SK-N-MC (cell line): Measurements from ENCODE around the gene RCSD1.
A peak's percentile ranks its signal among the peaks of the same experiment; 100 is the strongest.

Experiments used
- DNase-seq: peaks from one replicate; pipeline ENCODE4 v3.0.0-alpha.2; 2011; ENCODE audit warnings: low read depth, low spot score
- H3K27ac ChIP-seq: fragments of 200-600 bp; sonication (generic); 2 replicates; pipeline ENCODE4 v1.5.1; 2016; ENCODE audit warnings: mixed run types
- H3K36me3 ChIP-seq: fragments of 200-600 bp; sonication (generic); 2 replicates; pipeline ENCODE4 v1.6.1; 2017; ENCODE audit warnings: antibody characterized with exemption, low read length, mixed read lengths; ENCODE audit not compliant: insufficient read depth
- H3K4me3 ChIP-seq: fragments of 200-600 bp; sonication (generic); 2 replicates; pipeline ENCODE4 v1.5.1; 2016
- H3K9ac ChIP-seq: fragments of 200-600 bp; sonication (generic); 2 replicates; pipeline ENCODE4 v1.8.0; 2017; ENCODE audit warnings: mixed run types, mixed read lengths; ENCODE audit not compliant: insufficient read length
- H3K9me3 ChIP-seq: fragments of 200-600 bp; sonication (generic); 2 replicates; pipeline ENCODE4 v1.6.1; 2017; ENCODE audit warnings: low read depth, mild to moderate bottlenecking, antibody characterized with exemption, low read length, moderate library complexity, mixed read lengths
- EZH2 ChIP-seq: fragments of 200-600 bp; sonication (generic); IDR thresholded peaks from one replicate; pipeline ENCODE4 v1.6.1; 2017; ENCODE audit warnings: antibody characterized with exemption
- FOXP2 ChIP-seq: optimal IDR thresholded peaks from 2 replicates; pipeline ENCODE3; 2011; ENCODE audit warnings: mild to moderate bottlenecking, moderate library complexity; ENCODE audit not compliant: insufficient read depth; ENCODE audit errors: extremely low read length, control extremely low read depth
- POLR2AphosphoS5 ChIP-seq: IDR thresholded peaks from 2 replicates; pipeline ENCODE4 v1.6.1; 2012; ENCODE audit warnings: mild to moderate bottlenecking, low read depth, low read length, borderline replicate concordance

RCSD1 gene

DNA sequence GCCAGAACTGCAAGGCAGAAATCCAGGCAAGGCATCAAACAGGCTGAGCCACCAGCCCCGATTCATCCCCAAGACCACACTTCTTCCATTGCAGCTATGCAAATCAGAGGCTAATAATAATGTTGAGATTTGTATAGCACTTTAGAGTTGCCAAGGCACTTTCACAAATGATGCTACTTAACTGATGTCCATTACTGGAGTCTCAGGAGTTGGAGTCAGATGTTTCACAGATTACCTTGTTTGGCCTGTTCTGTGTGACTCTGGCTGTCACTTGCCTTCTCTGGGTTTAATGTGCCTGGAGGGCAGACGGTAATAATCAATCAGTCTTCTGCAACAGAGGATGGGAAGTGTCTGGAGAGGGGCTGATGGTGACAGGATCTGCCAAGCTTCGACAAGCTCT lies 51.0 kb downstream of the RCSD1 start:
- Histone ChIP-seq H3K27ac (no peak overlapping the region), H3K9ac (no peak overlapping the region), H3K4me3 (no peak overlapping the region), H3K9me3 (no peaks in the 10 kb centered on the region), H3K36me3 (no peaks in the 10 kb centered on the region)
- DNase-seq, result no peak
- TF ChIP-seq EZH2 (no peak), POLR2AphosphoS5 (no peak), FOXP2 (no peak)

DNA sequence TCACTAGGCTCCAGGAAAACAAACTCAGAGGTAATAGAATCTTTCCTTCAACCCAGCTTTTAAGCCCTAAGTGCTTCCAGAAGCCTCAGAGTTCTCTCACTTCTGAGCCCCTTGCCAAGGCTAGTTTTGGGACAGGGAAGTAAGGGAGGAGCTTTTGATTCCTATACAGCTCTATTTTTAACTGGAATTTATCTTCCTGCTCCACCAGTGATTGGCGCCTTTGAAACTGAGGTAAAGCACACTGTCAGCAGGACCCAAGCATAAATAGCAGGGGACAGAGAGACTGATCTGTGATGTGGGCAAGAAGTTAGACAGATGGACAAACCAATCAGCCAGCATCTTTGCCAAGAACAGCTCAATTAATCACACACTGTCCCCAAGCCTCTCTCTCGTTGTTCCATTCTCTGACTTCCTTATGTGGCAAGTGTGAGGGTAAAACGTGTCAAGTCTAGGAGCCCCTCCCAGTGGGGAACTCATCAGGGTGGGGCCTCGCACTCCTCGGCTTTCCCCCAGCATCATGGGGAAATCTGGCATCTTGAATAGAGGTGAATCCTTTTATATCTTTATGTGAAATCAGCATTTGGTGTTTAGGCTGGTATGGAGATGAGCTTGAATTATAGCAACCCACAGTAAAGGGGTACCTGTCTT lies 51.5 kb downstream of the RCSD1 start:
- Histone ChIP-seq H3K9ac (no peak overlapping the region), H3K36me3 (no peaks in the 10 kb centered on the region), H3K27ac (no peak overlapping the region), H3K4me3 (no peak overlapping the region), H3K9me3 (no peaks in the 10 kb centered on the region)
- DNase-seq, result no peak
- TF ChIP-seq FOXP2 (no peak), POLR2AphosphoS5 (no peak), EZH2 (no peak)

DNA sequence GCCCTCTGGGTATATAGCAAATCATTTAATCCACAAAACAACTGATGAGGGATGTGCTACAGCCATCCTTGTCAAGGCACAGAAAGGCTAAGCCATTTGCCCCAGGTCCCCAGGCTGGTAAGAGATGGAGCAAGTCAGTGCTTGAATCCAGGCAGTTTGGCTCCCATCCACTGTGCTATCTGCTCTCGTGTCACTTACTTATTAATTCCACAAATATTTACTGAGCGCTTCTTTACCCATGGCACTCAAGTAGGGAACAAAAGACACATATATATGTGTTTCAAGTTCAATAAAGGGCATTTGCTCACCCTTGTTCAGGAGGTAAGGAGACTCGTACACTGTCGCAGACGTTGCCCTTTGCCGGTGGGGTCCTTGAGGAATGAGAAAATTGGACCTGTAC lies 53.2 kb downstream of the RCSD1 start:
- H3K9ac ChIP-seq, result no peak overlapping the region
- no peak overlapping the region for H3K4me3 ChIP-seq
- H3K9me3 ChIP-seq, result no peaks in the 10 kb centered on the region
- H3K36me3 ChIP-seq, result no peaks in the 10 kb centered on the region
- no peak for DNase-seq
- H3K27ac ChIP-seq, result no peak overlapping the region
- TF ChIP-seq EZH2 (no peak), FOXP2 (no peak), POLR2AphosphoS5 (no peak)

DNA sequence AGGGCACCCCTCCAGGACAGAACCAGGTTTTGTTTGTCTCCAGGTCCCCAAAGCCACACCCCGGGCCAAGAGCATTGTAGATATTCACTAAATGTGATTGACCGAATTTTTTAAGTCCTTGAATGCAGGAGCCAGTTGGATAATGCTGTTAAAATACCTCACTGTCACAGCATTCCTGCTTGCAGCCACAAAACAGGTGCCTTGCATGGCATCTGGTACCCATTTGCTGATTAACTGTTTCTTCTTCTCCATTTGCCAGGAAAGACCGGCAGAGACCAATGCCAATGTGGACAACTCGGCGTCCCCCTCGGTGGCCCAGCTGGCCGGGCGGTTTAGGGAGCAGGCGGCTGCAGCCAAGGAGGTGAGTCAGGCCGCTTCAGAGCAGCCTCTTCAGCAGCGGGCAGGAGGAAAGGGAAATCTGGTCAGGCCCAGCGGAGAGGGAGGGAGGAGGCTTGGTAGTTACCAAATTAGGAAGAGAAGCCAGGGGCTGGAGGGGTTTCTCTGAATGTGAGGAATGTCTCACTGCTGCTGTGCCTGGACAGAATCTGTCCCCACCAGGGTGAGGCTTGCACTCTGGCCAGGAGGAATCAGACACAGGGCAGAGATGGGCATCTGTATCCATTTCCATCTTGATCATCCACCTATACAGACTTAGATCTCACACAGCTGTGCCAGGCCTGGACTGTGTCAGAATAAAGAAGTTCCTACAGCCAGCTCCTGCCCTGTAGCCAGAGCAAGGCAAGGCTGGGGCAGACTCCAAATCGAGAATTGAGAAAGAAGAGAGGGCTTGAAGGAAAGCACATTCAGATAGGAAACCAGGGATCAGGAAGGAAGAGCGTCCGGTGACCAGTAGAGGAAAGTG lies 53.8 kb downstream of the RCSD1 start:
- DNase-seq, result no peak
- Histone ChIP-seq H3K27ac (no peak overlapping the region), H3K4me3 (no peak overlapping the region), H3K36me3 (no peaks in the 10 kb centered on the region), H3K9ac (no peak overlapping the region), H3K9me3 (no peaks in the 10 kb centered on the region)
- TF ChIP-seq EZH2 (no peak), POLR2AphosphoS5 (no peak), FOXP2 (no peak)

DNA sequence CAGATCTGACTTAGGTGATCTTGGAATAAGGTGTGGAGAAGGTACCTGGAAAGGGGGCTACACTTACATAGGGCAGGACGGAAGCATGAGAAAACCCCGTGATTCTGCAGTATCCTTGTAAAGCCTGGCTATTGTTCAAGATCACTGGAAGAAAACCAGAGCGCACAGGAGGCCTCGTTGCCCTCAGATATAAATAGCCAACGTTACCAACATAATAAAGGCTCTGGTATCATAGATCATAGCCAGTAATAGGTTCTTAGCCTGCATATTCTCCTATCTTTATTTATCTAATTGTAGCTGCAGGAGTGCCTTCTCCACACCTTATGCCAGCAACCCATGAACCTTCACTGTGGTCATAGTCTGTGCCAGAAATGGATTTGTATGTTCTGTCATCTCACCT lies 55.8 kb downstream of the RCSD1 start:
- Histone ChIP-seq H3K36me3 (no peaks in the 10 kb centered on the region), H3K9me3 (no peaks in the 10 kb centered on the region), H3K9ac (no peak overlapping the region), H3K27ac (no peak overlapping the region), H3K4me3 (no peak overlapping the region)
- no peak for DNase-seq
- TF ChIP-seq EZH2 (no peak), POLR2AphosphoS5 (no peak), FOXP2 (no peak)

DNA sequence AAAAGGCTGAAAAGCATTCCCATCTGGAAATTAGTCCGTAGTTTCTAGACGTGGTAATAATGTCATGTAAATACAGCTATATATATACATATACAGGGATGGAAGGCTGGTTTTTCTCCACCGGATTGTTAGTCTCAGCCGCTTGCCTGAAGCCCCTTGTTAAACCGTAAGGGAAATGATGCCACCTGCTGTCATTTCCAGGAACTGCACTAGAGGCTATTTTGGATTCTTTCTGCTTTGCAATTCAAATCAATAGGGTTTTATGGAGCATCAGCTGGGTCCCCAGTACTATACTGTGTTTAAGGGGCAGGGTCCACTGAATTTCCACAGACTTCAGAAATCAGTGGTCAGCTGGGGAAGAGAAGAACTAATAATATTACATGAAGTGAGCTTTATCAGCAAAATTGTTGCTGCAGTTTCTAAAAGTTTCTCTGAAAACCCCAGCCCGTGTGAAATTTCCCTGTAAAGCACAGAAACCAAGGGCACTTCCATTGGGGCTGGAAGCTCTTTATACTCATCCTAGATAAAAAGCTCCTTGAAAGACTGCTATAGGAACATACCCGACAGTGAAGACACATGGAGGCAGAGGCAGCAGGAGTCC lies 58.0 kb downstream of the RCSD1 start:
- peak; percentile 79 for DNase-seq
- Histone ChIP-seq H3K36me3 (no peaks in the 10 kb centered on the region), H3K9me3 (no peaks in the 10 kb centered on the region), H3K4me3 (no peak overlapping the region), H3K9ac (no peak overlapping the region), H3K27ac (no peak overlapping the region)
- TF ChIP-seq POLR2AphosphoS5 (no peak), EZH2 (no peak), FOXP2 (no peak)

DNA sequence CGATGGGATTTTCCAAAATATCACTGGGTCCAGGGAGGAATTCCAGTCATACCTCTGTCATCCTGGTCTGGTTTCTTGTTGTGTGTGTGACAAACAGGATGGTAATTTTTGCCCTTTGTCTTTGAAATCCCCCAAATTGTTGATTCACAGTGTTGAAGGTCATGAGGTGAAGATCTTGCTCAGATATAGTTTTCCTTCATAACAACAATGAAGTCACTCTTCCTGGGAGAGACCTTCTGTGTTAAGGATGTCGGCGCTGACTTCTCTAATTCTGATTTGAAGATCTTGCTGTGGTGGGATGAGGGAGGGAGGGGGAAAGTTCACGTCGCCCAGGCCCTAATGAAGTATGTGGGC lies 59.5 kb downstream of the RCSD1 start:
- DNase-seq, result no peak
- H3K27ac ChIP-seq, result no peak overlapping the region
- H3K9me3 ChIP-seq, result no peaks in the 10 kb centered on the region
- TF ChIP-seq EZH2 (no peak), POLR2AphosphoS5 (no peak), FOXP2 (no peak)
- no peak overlapping the region for H3K4me3 ChIP-seq
- H3K9ac ChIP-seq, result no peak overlapping the region
- no peaks in the 10 kb centered on the region for H3K36me3 ChIP-seq

DNA sequence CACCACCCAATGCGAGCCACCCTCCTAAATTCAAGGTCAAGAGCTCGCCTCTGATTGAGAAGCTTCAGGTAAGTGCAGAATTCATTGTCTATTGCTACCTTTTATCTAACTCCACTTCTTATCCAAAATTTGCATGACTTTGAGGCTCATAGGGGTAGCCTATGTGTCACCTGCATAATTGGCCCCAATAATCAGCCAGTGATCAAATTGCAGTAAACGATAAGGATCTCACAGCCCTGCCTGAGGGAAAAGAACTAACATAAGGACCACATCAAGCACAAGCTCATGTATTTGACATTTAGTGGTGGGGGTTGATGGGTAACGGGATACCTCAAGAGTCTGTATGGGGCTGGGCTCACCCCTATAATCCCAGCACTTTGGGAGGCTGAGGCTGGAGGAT lies 60.0 kb downstream of the RCSD1 start:
- H3K4me3 ChIP-seq, result no peak overlapping the region
- TF ChIP-seq FOXP2 (no peak), EZH2 (no peak)
- no peaks in the 10 kb centered on the region for H3K9me3 ChIP-seq
- H3K9ac ChIP-seq, result no peak overlapping the region
- no peak for DNase-seq
- no peaks in the 10 kb centered on the region for H3K36me3 ChIP-seq
- no peak overlapping the region for H3K27ac ChIP-seq
